Loucy (cell line): ENCODE data around the gene NRIP3.
"Not testable (repeated sequence)": the region's sequence is repeated elsewhere in the genome, so short reads cannot be mapped to it uniquely, and the experiment has no call there.

Experiments used
- H2AFZ ChIP-seq: fragments of 200-600 bp; sonication (generic); 2 replicates; pipeline ENCODE4 v1.6.0; 2016; ENCODE audit warnings: antibody characterized with exemption, mild to moderate bottlenecking, low read length, moderate library complexity
- H3F3A ChIP-seq: fragments of 200-600 bp; 2 replicates; pipeline ENCODE4 v1.6.0; 2016; ENCODE audit warnings: antibody characterized with exemption, low read depth, mild to moderate bottlenecking
- H3K27me3 ChIP-seq: fragments of 200-600 bp; sonication (generic); 2 replicates; pipeline ENCODE4 v1.6.1; 2014; ENCODE audit warnings: low read length, mild to moderate bottlenecking; ENCODE audit not compliant: insufficient read depth, poor library complexity, severe bottlenecking
- H3K36me3 ChIP-seq: fragments of 200-600 bp; sonication (generic); 2 replicates; pipeline ENCODE4 v1.6.1; 2016; ENCODE audit warnings: low read length; ENCODE audit not compliant: insufficient read depth
- H3K4me1 ChIP-seq: fragments of 200-600 bp; sonication (generic); 2 replicates; pipeline ENCODE4 v1.5.1; 2014; ENCODE audit warnings: low read length, mild to moderate bottlenecking; ENCODE audit not compliant: insufficient read depth, poor library complexity, severe bottlenecking
- H3K4me2 ChIP-seq: fragments of 200-600 bp; sonication (generic); 2 replicates; pipeline ENCODE4 v1.6.0; 2014; ENCODE audit warnings: antibody characterized with exemption, low read length, low read depth, mild to moderate bottlenecking; ENCODE audit not compliant: poor library complexity, severe bottlenecking
- H3K4me3 ChIP-seq: fragments of 200-600 bp; sonication (generic); 2 replicates; pipeline ENCODE4 v1.5.1; 2014; ENCODE audit warnings: low read length, mild to moderate bottlenecking, mixed read lengths; ENCODE audit not compliant: poor library complexity, severe bottlenecking
- H3K79me2 ChIP-seq: fragments of 200-600 bp; sonication (generic); 2 replicates; pipeline ENCODE4 v1.6.1; 2014; ENCODE audit warnings: low read length; ENCODE audit not compliant: insufficient read depth
- H3K9ac ChIP-seq: fragments of 200-600 bp; sonication (generic); 2 replicates; pipeline ENCODE4 v1.6.0; 2014; ENCODE audit warnings: mild to moderate bottlenecking, low read depth, low read length, moderate library complexity; ENCODE audit not compliant: poor library complexity, severe bottlenecking
- H3K9me2 ChIP-seq: fragments of 200-600 bp; sonication (generic); replicated peaks from 2 replicates; pipeline ENCODE4 v1.6.1; 2016; ENCODE audit warnings: low read depth, low read length, mixed read lengths
- H3K9me3 ChIP-seq: fragments of 200-600 bp; sonication (generic); 2 replicates; pipeline ENCODE4 v1.6.1; 2014; ENCODE audit warnings: mild to moderate bottlenecking, antibody characterized with exemption, low read length, low read depth; ENCODE audit not compliant: insufficient read depth
- H4K20me1 ChIP-seq: fragments of 200-600 bp; sonication (generic); 2 replicates; pipeline ENCODE4 v1.6.0; 2014; ENCODE audit warnings: antibody characterized with exemption, low read length, mild to moderate bottlenecking; ENCODE audit not compliant: insufficient read depth, poor library complexity, severe bottlenecking
- EZH2phosphoT487 ChIP-seq: fragments of 200-600 bp; IDR thresholded peaks from 2 replicates; pipeline ENCODE4 v1.6.1; 2018; ENCODE audit warnings: antibody characterized with exemption, mild to moderate bottlenecking, moderate library complexity, borderline replicate concordance
- TF ChIP-seq, protein P1 (sequence below): fragments of 200-600 bp; sonication (generic); conservative IDR thresholded peaks from 2 replicates; pipeline ENCODE4 v1.5.1; 2014; ENCODE audit warnings: mild to moderate bottlenecking, antibody characterized with exemption, low read length

Gene NRIP3

DNA sequence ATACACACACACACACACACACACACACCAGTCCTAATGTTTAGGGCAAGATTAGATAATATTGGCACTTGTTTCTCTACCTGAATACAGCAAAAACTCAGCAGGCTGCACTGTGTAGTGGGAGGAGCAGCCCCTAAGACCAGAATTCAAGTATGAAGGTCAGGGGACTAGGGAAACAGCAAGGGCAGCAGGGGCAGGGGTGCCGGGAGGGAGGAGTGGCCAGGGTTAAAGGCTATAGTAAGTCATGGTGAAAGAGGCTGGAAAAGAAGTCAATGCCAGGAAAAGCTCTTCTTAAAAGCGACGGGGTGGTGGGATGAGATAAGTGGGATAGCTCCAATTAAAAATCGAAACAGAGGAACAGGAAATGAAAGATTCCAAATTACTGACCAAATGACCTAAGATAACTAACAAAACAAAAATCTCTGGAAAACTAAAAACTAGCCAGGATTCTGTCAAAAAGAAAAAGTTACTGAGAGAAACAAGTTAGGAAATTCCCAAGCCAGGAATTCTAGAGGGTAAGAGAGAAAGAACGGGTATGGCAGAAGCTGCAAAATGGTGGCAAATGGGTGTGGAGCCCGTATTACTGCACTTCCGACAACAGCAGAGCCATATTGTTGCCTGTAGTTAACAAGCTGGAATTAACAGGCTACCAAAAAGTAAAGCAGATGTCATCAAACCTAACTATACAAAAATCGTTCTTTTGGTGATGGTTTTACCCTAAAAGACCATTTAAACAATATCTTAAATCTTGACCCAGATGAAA is 62.3 kb downstream of the NRIP3 start:
- TF ChIP-seq, protein P1, sequence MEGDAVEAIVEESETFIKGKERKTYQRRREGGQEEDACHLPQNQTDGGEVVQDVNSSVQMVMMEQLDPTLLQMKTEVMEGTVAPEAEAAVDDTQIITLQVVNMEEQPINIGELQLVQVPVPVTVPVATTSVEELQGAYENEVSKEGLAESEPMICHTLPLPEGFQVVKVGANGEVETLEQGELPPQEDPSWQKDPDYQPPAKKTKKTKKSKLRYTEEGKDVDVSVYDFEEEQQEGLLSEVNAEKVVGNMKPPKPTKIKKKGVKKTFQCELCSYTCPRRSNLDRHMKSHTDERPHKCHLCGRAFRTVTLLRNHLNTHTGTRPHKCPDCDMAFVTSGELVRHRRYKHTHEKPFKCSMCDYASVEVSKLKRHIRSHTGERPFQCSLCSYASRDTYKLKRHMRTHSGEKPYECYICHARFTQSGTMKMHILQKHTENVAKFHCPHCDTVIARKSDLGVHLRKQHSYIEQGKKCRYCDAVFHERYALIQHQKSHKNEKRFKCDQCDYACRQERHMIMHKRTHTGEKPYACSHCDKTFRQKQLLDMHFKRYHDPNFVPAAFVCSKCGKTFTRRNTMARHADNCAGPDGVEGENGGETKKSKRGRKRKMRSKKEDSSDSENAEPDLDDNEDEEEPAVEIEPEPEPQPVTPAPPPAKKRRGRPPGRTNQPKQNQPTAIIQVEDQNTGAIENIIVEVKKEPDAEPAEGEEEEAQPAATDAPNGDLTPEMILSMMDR: no peak
- no peak for TF ChIP-seq EZH2phosphoT487
- Histone ChIP-seq H3K79me2 (no peaks in the 10 kb centered on the region), H3K9me2 (no peaks in the 10 kb centered on the region), H3K9me3 (no peaks in the 10 kb centered on the region), H3K27me3 (no peaks in the 10 kb centered on the region), H4K20me1 (no peaks in the 10 kb centered on the region), H3K4me3 (no peak overlapping the region), H3K4me2 (no peak overlapping the region), H3K9ac (no peak overlapping the region), H3F3A (no peaks in the 10 kb centered on the region), H3K36me3 (no peaks in the 10 kb centered on the region), H2AFZ (no peak overlapping the region), H3K4me1 (no peaks in the 10 kb centered on the region)

DNA sequence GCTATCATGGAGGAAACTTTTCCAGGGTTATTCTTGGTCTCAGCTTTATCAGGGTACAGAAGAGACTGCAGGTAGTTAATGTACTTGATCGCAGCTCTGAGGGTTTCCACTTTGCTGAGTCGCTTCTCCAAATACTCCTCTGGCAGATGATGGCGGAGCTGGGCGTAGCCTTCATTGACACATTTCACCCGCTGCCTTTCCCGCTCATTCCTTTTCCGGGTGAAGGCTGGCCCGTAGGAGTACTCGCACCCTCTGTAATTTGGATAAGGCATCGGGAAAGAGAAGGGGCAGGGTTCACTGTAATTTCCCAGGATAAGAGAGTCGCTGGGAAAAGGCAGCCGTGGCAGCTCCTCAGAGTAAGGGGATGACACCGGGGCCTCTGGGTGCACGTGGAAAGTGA is 66.1 kb downstream of the NRIP3 start:
- no peak for TF ChIP-seq EZH2phosphoT487
- TF ChIP-seq, protein P1: no peak
- no peaks in the 10 kb centered on the region for H3K27me3 ChIP-seq

DNA sequence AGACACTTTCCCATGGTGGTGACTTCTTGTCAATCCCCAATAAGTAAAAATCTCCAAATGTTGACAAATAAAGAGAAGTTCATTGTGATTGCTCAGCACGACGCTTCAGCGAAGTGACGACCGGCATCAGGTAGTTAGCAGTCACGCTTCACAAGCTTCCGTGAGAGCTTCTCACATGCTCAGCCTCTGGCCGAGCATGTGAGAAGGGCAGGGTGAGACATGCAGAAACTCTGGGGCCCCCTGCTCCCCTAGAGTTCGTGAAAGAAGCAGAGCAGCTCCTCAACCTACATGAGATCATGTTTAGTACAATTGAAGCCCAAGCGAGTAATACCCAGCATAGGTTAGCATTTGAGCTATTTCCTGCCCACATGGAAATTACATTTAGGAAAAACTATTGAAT is 66.6 kb downstream of the NRIP3 start:
- TF ChIP-seq, protein P1: no peak
- no peak for TF ChIP-seq EZH2phosphoT487
- Histone ChIP-seq H3K9me2 (no peaks in the 10 kb centered on the region), H3K27me3 (no peaks in the 10 kb centered on the region), H3K9me3 (no peaks in the 10 kb centered on the region), H3K9ac (no peak overlapping the region), H4K20me1 (no peaks in the 10 kb centered on the region), H3K4me2 (no peak overlapping the region), H3K4me1 (no peaks in the 10 kb centered on the region), H3K79me2 (no peaks in the 10 kb centered on the region), H3K4me3 (no peak overlapping the region), H3F3A (no peaks in the 10 kb centered on the region), H3K36me3 (no peaks in the 10 kb centered on the region), H2AFZ (no peak overlapping the region)

More for the DNA sequence above, 66.1 kb downstream of the NRIP3 start:
- Histone ChIP-seq H2AFZ (no peak overlapping the region), H3K4me2 (no peak overlapping the region), H3K9me2 (no peaks in the 10 kb centered on the region), H3K36me3 (no peaks in the 10 kb centered on the region), H3K9me3 (no peaks in the 10 kb centered on the region), H3K79me2 (no peaks in the 10 kb centered on the region), H3K4me3 (no peak overlapping the region), H4K20me1 (no peaks in the 10 kb centered on the region), H3F3A (no peaks in the 10 kb centered on the region), H3K9ac (no peak overlapping the region), H3K4me1 (no peaks in the 10 kb centered on the region)

DNA sequence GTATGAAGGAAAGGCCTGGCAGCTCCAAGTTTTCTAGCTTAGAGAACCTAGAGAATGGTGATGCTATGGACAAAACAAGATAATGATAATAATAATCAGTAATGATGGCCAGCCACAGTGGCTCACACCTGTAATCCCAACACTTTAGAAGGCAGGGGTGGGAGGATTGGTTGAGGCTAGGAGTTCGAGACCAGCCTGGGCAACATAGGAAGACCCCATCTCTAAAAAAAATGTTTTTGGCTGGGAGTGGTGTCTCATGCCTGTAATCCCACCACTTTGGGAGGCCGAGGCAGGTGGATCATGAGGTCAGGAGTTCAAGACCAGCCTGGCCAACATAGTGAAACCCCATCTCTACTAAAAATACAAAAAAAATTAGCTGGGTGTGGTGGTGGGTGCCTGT is 68.0 kb downstream of the NRIP3 start:
- H3F3A ChIP-seq, H3K4me2 ChIP-seq, H3K9me3 ChIP-seq, H4K20me1 ChIP-seq, H3K79me2 ChIP-seq, H3K4me3 ChIP-seq, H3K9me2 ChIP-seq, H2AFZ ChIP-seq, H3K9ac ChIP-seq, H3K4me1 ChIP-seq, H3K36me3 ChIP-seq, H3K27me3 ChIP-seq: not testable (repeated sequence)
